Measurements from ENCODE around the gene EVI5.

DNA sequence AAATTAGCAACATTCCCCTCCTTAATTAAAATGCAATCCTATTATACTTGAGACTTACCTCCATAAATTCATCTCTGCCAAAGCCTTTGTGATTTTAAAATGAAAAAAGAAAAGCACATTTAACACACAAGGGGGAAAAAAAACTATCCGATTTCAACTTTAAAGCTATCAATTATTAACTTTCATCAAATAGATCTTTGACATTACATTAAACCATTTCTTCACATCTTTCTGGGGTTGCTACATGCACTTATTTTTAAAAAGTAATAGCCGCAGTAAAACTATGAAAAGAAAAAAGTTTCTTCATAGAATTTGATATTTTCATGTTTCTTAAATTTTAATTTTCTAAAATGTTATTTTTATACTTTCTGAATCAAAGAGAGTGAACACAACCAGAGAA lies 71.0 kb downstream of the EVI5 start:
- TF ChIP-seq, protein P1, sequence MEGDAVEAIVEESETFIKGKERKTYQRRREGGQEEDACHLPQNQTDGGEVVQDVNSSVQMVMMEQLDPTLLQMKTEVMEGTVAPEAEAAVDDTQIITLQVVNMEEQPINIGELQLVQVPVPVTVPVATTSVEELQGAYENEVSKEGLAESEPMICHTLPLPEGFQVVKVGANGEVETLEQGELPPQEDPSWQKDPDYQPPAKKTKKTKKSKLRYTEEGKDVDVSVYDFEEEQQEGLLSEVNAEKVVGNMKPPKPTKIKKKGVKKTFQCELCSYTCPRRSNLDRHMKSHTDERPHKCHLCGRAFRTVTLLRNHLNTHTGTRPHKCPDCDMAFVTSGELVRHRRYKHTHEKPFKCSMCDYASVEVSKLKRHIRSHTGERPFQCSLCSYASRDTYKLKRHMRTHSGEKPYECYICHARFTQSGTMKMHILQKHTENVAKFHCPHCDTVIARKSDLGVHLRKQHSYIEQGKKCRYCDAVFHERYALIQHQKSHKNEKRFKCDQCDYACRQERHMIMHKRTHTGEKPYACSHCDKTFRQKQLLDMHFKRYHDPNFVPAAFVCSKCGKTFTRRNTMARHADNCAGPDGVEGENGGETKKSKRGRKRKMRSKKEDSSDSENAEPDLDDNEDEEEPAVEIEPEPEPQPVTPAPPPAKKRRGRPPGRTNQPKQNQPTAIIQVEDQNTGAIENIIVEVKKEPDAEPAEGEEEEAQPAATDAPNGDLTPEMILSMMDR (IDR thresholded peaks at IDR 0.05), result no peak
- TF ChIP-seq POLR2A (IDR thresholded peaks at IDR 0.05), result no peak

Data from breast epithelium (tissue), 3 donors.